ENCODE data around the gene CCDC85B. TPM values are rescaled to one million over a fixed set of nuclear protein-coding genes. Genes with fewer than 3 reads are reported as not detected.
A peak's percentile ranks its signal among the peaks of the same experiment; 100 is the strongest.

The CCDC85B gene
- total RNA-seq, 2 experiments from 2014 or later = 25.5 to 45.0 TPM

GRCh38 chr11:65857853-65858680 lies 32.4 kb upstream of the CCDC85B start, which contains the start of gene CFL1:
TSS of gene CFL1 (minus strand) at chr11:65858180. CDS start at chr11:65858099, 81 bp downstream.
- H3K4me1 Mint-ChIP-seq = peaks cover 43% of the 10 kb centered on the region
- H3K4me3 Mint-ChIP-seq = peak within 1 kb of the TSS; percentile 91
- no peaks in the 10 kb centered on the region for H3K27me3 Mint-ChIP-seq
- no peaks in the 10 kb centered on the region for H3K9me3 Mint-ChIP-seq (ENCODE audit: low read depth)
- H3K36me3 Mint-ChIP-seq (ENCODE audit: low read depth) = peaks cover 49% of the 10 kb centered on the region
- H3K27ac Mint-ChIP-seq = peak within 1 kb of the TSS; percentile 95
- intact Hi-C loops (cut with DNase I, micrococcal nuclease) = loop anchor here (1.0 to 5.0 kb wide), 13 partner anchors 25 to 1617 kb away; partner anchors contain the start of genes C11orf68 (in 2 of the 2), DRAP1 (in 2 of the 2), FAM89B (in 1 of the 2) and FKBP2 (in 1 of the 2)
- POLR2A ChIA-PET = interaction anchor here (0.6 to 2.8 kb wide), 10 partner anchors 8 to 1080 kb away, joined by 3 to 68 read pairs (median 4); partner anchors contain the start of genes CCDC85B, FIBP, NEAT1 and PCNX3
- CTCF ChIA-PET = interaction anchor here (0.6 to 6.6 kb wide), 8 partner anchors 16 to 145 kb away, joined by 3 to 210 read pairs (median 9); partner anchors contain the start of genes CCDC85B, FIBP, FOSL1 and KAT5
- DNase-seq = peak; percentile 99
- peak; percentile 70 for ATAC-seq

GRCh38 chr11:65858681-65859087 lies 31.8 kb upstream of the CCDC85B start:
- peak overlapping the region; percentile 91 for H3K4me3 Mint-ChIP-seq
- CTCF ChIA-PET = interaction anchor here (0.6 to 6.6 kb wide), 10 partner anchors 15 to 244 kb away, joined by 3 to 210 read pairs (median 8); partner anchors contain the start of genes BANF1, CCDC85B, EIF1AD and FIBP
- H3K36me3 Mint-ChIP-seq (ENCODE audit: low read depth) = peaks cover 49% of the 10 kb centered on the region
- H3K27ac Mint-ChIP-seq = peak overlapping the region; percentile 95
- H3K4me1 Mint-ChIP-seq = peaks cover 43% of the 10 kb centered on the region
- ATAC-seq (no peak), DNase-seq (no peak)
- intact Hi-C loops (cut with DNase I, micrococcal nuclease) = loop anchor here (1.0 to 5.0 kb wide), 17 partner anchors 25 to 1618 kb away; partner anchors contain the start of genes C11orf68 (in 2 of the 2), DRAP1 (in 2 of the 2), PCNX3 (in 2 of the 2) and BANF1 (in 1 of the 2)
- POLR2A ChIA-PET = interaction anchor here (0.6 to 2.8 kb wide), 11 partner anchors 9 to 725 kb away, joined by 3 to 68 read pairs (median 3); partner anchors contain the start of genes BANF1, CCDC85B, FIBP and NEAT1
- no peaks in the 10 kb centered on the region for H3K27me3 Mint-ChIP-seq
- no peaks in the 10 kb centered on the region for H3K9me3 Mint-ChIP-seq (ENCODE audit: low read depth)

DNA sequence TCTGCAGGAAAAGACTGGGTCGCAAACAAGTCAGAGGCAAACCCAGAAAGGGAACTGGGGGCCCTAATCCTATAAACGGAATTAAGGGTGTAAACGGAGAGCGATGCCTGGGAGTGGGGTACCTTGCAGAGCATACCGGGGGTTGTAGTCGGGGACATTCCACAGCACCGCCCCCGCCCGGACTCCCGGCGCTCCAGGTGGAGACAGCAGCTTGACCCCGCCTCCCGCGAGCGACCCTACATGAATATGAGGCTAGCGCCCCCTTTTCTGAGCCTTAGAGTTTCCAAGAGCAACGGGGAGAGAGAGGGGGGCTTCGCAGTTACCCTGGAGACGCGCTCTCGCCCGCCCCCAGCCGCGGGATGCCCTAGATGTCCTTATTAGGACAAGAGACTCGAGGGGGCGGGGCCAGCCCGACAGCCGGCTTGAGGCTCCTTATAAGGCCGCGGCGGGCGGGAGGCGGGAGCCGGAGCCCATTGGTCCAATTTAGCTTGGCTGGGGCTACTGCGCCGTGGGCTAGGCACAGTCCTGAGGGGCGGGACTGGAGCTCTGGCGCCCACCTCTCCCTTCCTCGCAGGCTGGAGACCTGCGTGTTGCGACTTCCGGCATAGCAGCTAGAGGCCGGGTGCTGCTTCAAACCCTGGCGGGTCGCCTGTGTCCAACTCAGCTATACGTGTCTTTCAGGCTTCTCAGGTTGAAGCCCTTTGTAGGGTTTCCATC lies 31.2 kb upstream of the CCDC85B start:
- CTCF ChIA-PET = interaction anchor here (0.5 to 6.6 kb wide), 40 partner anchors 8 to 522 kb away, joined by 3 to 210 read pairs (median 4); partner anchors contain the start of genes BANF1, BRMS1, CCDC85B and CTSW
- Mint-ChIP-seq H3K27me3 (no peaks in the 10 kb centered on the region), H3K9me3 (ENCODE audit: low read depth) (no peaks in the 10 kb centered on the region), H3K27ac (peak overlapping the region; percentile 99), H3K4me1 (peaks cover 42% of the 10 kb centered on the region), H3K4me3 (peak overlapping the region; percentile 91), H3K36me3 (ENCODE audit: low read depth) (peaks cover 47% of the 10 kb centered on the region)
- POLR2A ChIA-PET = interaction anchor here (0.7 to 2.8 kb wide), 15 partner anchors 9 to 244 kb away, joined by 3 to 68 read pairs (median 6); partner anchors contain the start of genes AP5B1, BANF1, CCDC85B and FIBP
- intact Hi-C loops (cut with DNase I, micrococcal nuclease) = loop anchor here (1.0 to 5.0 kb wide), 11 partner anchors 41 to 1618 kb away; partner anchors contain the start of genes BANF1 (in 1 of the 2), C11orf68 (in 1 of the 2), DRAP1 (in 1 of the 2) and EIF1AD (in 1 of the 2)
- ATAC-seq (peak; percentile 73), DNase-seq (peak; percentile 99)

DNA sequence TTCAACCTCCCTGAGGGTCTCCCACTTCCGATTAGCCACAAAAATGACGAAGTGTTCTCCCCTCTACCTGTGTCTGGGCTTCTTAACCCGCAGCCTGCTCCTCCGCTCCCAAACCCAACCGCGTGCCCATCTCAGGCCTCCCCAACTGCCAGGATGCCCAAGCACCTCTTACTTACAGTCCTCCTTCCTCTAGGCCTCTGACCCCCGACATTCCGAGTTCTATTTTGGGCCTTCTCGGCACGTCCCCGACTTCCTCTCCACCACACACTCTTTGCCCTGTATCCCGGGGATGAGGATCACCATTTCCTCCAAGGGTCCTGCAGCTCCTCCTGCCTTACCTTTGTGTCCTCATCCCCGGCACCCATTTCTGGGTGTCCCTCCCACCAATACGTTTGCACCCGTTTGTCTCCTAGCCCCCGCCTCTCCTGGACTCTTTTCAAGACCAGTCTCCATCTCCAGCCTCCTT lies 30.6 kb upstream of the CCDC85B start:
- Mint-ChIP-seq H3K9me3 (ENCODE audit: low read depth) (no peaks in the 10 kb centered on the region), H3K27ac (peak overlapping the region; percentile 99), H3K4me3 (peak overlapping the region; percentile 91), H3K4me1 (peaks cover 36% of the 10 kb centered on the region), H3K36me3 (ENCODE audit: low read depth) (peaks cover 45% of the 10 kb centered on the region), H3K27me3 (no peaks in the 10 kb centered on the region)
- intact Hi-C loops (cut with DNase I, micrococcal nuclease) = loop anchor here (1.0 to 5.0 kb wide), 22 partner anchors 13 to 1619 kb away; partner anchors contain the start of genes BANF1 (in 2 of the 2), EIF1AD (in 2 of the 2), FIBP (in 2 of the 2) and ZNRD2 (in 2 of the 2)
- DNase-seq = no peak
- ChIA-PET CTCF (interaction anchor here (0.6 to 6.6 kb wide), 42 partner anchors 8 to 522 kb away, joined by 3 to 210 read pairs (median 4); partner anchors contain the start of genes BANF1, BRMS1, CCDC85B and CTSW), POLR2A (interaction anchor here (0.8 to 2.8 kb wide), 14 partner anchors 9 to 245 kb away, joined by 3 to 68 read pairs (median 6); partner anchors contain the start of genes AP5B1, CCDC85B, FIBP and KAT5)
- peak; percentile 4 for ATAC-seq

DNA sequence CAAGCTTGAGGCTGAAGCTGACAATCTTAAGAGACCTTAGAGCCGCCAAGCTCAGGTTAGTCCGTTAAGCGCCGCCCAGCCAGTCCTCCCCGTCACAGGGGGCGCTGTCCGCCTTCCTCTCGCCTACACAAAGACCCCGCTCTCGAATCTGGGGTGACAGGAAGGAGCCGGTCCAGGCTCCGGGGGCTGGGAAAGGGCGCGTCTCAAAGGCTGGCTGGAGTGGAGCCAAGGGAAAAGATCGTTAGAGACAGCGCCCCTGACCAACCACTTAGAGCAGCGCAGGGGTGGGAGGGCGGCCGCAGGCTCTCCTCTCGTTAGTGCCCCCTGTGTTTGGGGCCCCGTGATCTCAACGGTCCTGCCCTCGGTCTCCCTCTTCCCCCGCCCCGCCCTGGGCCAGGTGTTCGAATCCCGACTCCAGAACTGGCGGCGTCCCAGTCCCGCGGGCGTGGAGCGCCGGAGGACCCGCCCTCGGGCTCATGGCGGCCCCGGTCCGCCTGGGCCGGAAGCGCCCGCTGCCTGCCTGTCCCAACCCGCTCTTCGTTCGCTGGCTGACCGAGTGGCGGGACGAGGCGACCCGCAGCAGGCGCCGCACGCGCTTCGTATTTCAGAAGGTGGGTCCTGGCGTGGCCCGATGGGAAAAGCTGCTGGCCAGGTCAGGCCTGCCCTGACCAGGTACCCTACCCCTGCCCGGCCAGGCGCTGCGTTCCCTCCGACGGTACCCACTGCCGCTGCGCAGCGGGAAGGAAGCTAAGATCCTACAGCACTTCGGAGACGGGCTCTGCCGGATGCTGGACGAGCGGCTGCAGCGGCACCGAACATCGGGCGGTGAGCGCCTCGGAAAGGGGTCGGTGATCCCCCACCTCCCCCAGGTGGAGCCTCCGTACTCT lies 30.0 kb upstream of the CCDC85B start, which contains the start of gene MUS81:
Gene MUS81, plus strand, starts transcription at position 156 of the 887 bp plus-strand sequence. Its CDS starts 321 bp downstream, at position 477.
- peak within 1 kb of the TSS; percentile 91 for H3K4me3 Mint-ChIP-seq
- no peaks in the 10 kb centered on the region for H3K9me3 Mint-ChIP-seq (ENCODE audit: low read depth)
- peak; percentile 97 for DNase-seq
- intact Hi-C loops (cut with DNase I, micrococcal nuclease) = loop anchor here (1.0 to 2.0 kb wide), 12 partner anchors 13 to 511 kb away; partner anchors contain the start of genes FIBP (in 2 of the 2), AP5B1 (in 1 of the 2), BANF1 (in 1 of the 2) and EIF1AD (in 1 of the 2)
- CTCF ChIA-PET = interaction anchor here (0.6 to 6.6 kb wide), 37 partner anchors 8 to 521 kb away, joined by 3 to 210 read pairs (median 5); partner anchors contain the start of genes BANF1, CCDC85B, CTSW and EIF1AD
- H3K27ac Mint-ChIP-seq = peak within 1 kb of the TSS; percentile 99
- peaks cover 46% of the 10 kb centered on the region for H3K36me3 Mint-ChIP-seq (ENCODE audit: low read depth)
- H3K27me3 Mint-ChIP-seq = no peaks in the 10 kb centered on the region
- peak; percentile 37 for ATAC-seq
- POLR2A ChIA-PET = interaction anchor here (0.8 to 2.8 kb wide), 12 partner anchors 8 to 246 kb away, joined by 3 to 68 read pairs (median 6); partner anchors contain the start of genes AP5B1, CCDC85B, FIBP and KAT5
- peaks cover 31% of the 10 kb centered on the region for H3K4me1 Mint-ChIP-seq

GRCh38 chr11:65861165-65861505 lies 29.3 kb upstream of the CCDC85B start:
- ATAC-seq (no peak), DNase-seq (no peak)
- Mint-ChIP-seq H3K4me3 (peak overlapping the region; percentile 91), H3K27ac (peak overlapping the region; percentile 99), H3K4me1 (peaks cover 25% of the 10 kb centered on the region), H3K9me3 (ENCODE audit: low read depth) (no peaks in the 10 kb centered on the region), H3K27me3 (no peaks in the 10 kb centered on the region), H3K36me3 (ENCODE audit: low read depth) (peaks cover 40% of the 10 kb centered on the region)
- ChIA-PET POLR2A (interaction anchor here (0.8 to 1.8 kb wide), 2 partner anchors 10 to 81 kb away, joined by 6 read pairs; partner anchors contain the start of gene AP5B1), CTCF (interaction anchor here (0.6 to 6.6 kb wide), 7 partner anchors 9 to 149 kb away, joined by 3 to 210 read pairs (median 29); partner anchors contain the start of genes CCDC85B, FIBP, KAT5 and RNASEH2C)
- intact Hi-C loops (cut with DNase I, micrococcal nuclease) = loop anchor here in 1 of 2 experiments (2.0 kb wide), 1 partner anchor 128 kb away; no protein-coding TSS in a partner anchor

- POLR2A ChIA-PET = interaction anchor here (0.8 to 1.6 kb wide), 2 partner anchors 10 to 29 kb away, joined by 3 to 6 read pairs; partner anchors contain the start of gene CCDC85B
- Mint-ChIP-seq H3K4me1 (peaks cover 20% of the 10 kb centered on the region), H3K27ac (peak overlapping the region; percentile 99), H3K36me3 (ENCODE audit: low read depth) (peaks cover 36% of the 10 kb centered on the region), H3K27me3 (no peaks in the 10 kb centered on the region), H3K9me3 (ENCODE audit: low read depth) (no peaks in the 10 kb centered on the region), H3K4me3 (peak overlapping the region; percentile 91)
- DNase-seq = no peak
- intact Hi-C loops (cut with DNase I, micrococcal nuclease) = loop anchor here in 1 of 2 experiments (2.0 kb wide), 1 partner anchor 127 kb away; no protein-coding TSS in a partner anchor
- CTCF ChIA-PET = interaction anchor here (0.6 to 6.6 kb wide), 5 partner anchors 8 to 142 kb away, joined by 3 to 210 read pairs (median 8); partner anchors contain the start of genes CCDC85B, FIBP and RNASEH2C
- no peak for ATAC-seq
Observed at GRCh38 chr11:65861533-65862183, 28.8 kb upstream of the CCDC85B start.

GRCh38 chr11:65862191-65862735 lies 28.2 kb upstream of the CCDC85B start:
- ChIA-PET POLR2A (interaction anchor here (1.6 to 1.7 kb wide), 2 partner anchors 9 to 29 kb away, joined by 3 to 6 read pairs; partner anchors contain the start of gene CCDC85B), CTCF (interaction anchor here (0.5 to 6.6 kb wide), 3 partner anchors 27 to 171 kb away, joined by 3 to 210 read pairs (median 4); partner anchors contain the start of genes CCDC85B and FIBP)
- Mint-ChIP-seq H3K36me3 (ENCODE audit: low read depth) (peaks cover 39% of the 10 kb centered on the region), H3K9me3 (ENCODE audit: low read depth) (no peaks in the 10 kb centered on the region), H3K4me3 (peak overlapping the region; percentile 91), H3K4me1 (peaks cover 17% of the 10 kb centered on the region), H3K27me3 (no peaks in the 10 kb centered on the region), H3K27ac (peak overlapping the region; percentile 72)
- ATAC-seq = no peak
- intact Hi-C loops (cut with DNase I, micrococcal nuclease) = no loop called here
- DNase-seq = no peak
